HG03135 (cell line): ENCODE data around the gene SRRM3.
"Not testable (repeated sequence)": the region's sequence is repeated elsewhere in the genome, so short reads cannot be mapped to it uniquely, and the experiment has no call there.

Experiments used
- ATAC-seq: cut with Tn5 transposase; IDR thresholded peaks from one replicate; pipeline ENCODE4 v1.9.1; 2021; ENCODE audit warnings: mild to moderate bottlenecking, moderate library complexity; ENCODE audit not compliant: unreplicated experiment

Gene SRRM3

DNA sequence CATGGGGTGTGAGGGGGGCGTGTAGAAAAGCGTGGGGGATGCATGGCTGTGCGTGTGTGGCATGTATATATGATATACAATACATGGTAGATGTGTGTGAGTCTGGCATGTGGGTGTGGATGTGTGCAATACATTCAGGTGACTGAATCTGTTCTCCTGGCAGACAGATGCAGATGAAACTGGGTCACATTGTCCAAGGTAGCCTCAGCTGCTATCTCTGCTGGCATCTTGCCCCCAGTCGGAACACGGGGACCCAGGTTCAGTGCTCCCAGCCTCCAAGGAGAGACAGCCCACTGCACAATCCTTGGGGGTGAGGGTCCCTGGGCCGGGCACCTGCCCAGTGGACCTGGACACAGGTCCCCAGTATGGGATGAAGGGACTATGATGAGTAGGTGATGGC, 12.4 kb upstream of the SRRM3 start:
- no peak for ATAC-seq

DNA sequence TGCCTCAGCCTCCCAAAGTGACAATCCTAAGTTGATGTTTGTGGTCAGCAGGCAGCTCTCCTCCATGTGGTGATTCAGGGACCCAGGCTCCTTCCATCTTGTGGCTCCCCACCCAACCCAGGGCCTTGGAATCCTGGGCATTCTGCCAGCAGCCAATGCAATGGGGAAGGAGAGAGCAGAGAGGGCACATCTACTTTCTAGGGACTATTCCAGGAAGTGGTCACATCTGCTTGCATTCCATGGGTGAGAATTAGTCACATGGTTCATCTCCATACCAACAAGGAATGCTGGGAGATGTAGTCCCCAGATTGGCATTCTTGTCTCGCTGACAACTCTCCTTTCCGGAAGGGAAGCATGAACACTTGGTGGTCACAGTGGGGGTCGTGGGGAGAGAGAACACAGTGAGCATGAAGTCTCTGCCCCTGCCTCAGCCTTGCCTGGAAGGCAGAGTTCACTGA, 9.9 kb upstream of the SRRM3 start:
- ATAC-seq, result no peak

GRCh38 chr7:76193466-76193865, 8.2 kb upstream of the SRRM3 start:
- no peak for ATAC-seq

- no peak for ATAC-seq
Observed at GRCh38 chr7:76193883-76194282, 7.8 kb upstream of the SRRM3 start.

DNA sequence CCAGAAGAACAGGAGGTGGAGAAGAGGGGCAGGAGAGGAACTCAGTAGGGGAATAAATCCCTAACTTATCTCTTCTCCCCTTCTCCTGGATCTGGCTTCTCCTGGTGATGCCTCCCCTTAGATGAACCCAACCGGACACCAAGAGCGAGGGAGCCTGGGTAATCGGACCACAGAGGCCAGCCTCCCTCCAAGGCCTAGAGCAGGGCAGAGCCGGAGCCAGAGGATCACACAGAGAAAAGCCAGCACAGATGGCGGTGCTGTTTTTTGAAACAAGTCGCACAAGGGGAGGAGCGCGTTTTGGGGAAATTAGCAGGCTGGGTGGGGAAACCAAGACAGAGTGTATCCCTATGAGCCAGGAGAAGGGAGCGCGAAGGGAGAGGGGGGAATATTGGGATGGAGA, 4.9 kb upstream of the SRRM3 start:
- ATAC-seq, result no peak

DNA sequence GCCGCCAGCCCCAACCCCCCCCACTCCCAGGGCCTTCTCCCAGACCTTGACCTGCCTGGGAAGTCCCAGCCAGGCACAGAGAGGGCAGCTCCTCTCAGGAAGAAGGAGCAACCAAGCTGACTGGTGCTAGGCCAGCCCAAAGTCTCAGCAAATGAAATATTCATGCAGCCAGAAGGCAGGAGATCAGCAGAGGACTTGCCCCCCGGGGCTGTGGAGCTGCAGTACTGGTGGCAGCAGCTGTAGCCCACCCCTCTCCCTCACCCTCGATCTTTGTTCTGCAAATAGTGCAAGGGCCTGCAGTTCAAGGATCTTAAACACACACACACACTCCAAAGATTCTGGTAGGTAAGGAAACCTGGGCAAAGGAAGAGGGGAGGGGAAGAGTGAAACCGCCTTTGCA, 3.5 kb upstream of the SRRM3 start:
- ATAC-seq, result no peak

GRCh38 chr7:76202666-76203030, 952 bp downstream of the SRRM3 start:
- ATAC-seq, result no peak

DNA sequence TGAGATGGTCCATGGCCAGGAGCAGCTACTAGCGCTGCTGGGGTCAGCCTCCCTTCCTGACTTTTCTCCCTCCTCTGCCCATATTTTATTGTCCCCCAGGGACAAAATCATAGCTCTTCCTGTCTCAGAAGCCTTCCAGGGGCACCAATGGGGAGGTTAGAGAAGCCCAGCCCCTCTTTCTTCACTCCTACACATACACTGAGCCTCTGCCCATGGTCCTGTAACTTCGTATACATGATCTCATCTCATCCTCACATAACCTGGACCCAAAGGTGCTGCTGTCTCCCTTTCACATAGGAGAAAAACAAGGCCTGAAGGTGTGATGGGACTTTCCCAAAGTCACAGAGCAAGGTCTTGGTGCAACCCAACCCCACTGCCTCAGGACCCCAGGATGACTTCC, 2.5 kb downstream of the SRRM3 start:
- no peak for ATAC-seq

- no peak for ATAC-seq
Observed at GRCh38 chr7:76206633-76207032, 4.9 kb downstream of the SRRM3 start.

- no peak for ATAC-seq
Observed at GRCh38 chr7:76209310-76209709, 7.6 kb downstream of the SRRM3 start.

DNA sequence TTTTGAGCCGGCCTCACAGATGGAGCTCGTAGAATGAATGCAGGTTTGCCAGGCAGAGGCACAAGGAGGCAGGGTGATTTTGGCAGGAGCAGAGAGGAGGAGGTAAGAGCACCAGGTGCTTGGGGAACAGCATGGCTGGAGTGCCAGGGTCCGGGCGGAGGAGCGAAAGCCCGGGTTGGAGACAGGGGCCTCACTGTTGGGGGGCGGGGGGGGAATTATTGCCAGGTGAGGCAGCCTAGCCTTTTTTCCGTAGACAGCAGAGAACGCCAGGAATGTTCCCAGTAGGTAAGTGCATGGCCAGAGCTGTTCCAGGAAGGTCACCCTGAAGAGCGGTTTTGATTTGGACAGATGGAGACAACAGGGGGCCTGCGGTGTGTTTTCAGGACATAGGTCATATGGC, 9.5 kb downstream of the SRRM3 start:
- ATAC-seq, result no peak

GRCh38 chr7:76215349-76215748, 13.7 kb downstream of the SRRM3 start:
- ATAC-seq, result not testable (repeated sequence)

GRCh38 chr7:76216381-76217082, 14.8 kb downstream of the SRRM3 start:
- no peak for ATAC-seq

DNA sequence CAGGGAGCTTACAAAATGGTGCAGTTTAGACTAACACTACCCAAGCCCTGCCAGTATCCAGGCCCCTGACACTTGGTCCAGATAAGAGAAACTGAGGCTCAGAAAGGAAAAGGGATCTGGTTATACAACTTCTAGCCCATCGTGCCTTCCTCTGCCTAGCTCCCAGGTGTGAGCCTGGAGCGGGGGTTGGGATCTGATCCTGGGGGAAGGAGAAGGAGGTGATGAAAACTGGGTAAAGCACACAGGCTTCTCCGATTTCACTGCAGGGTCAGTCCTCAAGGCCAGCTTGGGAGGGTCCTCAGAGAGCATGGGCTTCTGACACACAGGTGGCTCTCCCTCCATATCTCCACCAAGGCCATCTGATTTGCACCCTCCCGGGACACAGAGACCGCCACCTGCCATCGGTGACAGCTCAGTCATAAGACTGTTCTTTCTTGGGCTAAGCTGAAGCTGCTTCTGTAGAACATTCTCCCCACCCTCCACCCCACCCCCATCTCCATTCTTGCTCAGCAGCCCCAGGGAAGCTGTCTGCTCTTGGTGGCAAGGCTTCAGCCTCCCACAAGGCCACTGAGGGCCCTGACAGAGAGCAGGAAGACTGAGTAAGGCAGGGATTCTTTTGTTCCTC, 16.4 kb downstream of the SRRM3 start:
- no peak for ATAC-seq

- no peak for ATAC-seq
Observed at GRCh38 chr7:76220185-76221057, 18.7 kb downstream of the SRRM3 start.

DNA sequence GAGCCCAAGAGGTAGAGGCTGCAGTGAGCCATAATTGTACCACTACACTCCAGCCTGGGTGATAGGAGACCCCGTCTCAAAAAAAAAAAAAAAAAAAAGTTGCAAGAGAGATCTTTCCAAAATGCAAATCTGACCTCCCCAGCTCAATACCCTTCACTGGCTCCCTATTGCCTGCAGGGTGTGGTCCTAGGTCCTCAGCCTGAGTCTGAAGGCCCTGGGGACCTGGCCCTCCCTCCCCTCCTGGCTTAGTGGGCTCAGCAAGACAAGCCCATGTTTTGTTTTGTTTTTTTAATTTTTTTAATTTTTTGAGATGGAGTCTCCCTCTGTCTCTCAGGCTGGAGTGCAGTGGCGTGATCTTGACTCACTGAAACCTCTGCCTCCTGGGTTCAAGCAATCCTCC, 20.6 kb downstream of the SRRM3 start:
- ATAC-seq, result no peak

GRCh38 chr7:76222839-76223238, 21.1 kb downstream of the SRRM3 start:
- ATAC-seq, result no peak

GRCh38 chr7:76223286-76223972, 21.7 kb downstream of the SRRM3 start:
- ATAC-seq, result no peak

DNA sequence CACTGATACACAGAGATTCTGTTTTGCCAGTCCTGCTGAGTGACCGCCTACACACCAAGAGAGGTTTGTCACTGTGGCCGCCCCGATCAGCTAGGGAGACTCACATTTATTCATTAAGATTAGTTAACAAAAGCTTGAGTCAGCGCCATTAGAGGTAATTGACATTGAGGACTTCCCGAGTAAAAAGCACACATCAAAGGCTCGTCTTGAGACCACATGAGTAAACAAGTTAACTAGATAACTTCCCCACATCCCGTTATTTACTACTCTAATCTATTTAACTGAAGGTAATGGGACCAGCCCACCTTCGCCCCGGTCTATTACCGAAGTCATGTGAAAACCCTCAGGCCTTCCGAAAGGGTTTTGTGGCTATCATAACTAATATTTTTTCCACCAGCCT, 23.0 kb downstream of the SRRM3 start:
- ATAC-seq, result no peak

- ATAC-seq, result no peak
Observed at GRCh38 chr7:76225379-76225778, 23.7 kb downstream of the SRRM3 start.

DNA sequence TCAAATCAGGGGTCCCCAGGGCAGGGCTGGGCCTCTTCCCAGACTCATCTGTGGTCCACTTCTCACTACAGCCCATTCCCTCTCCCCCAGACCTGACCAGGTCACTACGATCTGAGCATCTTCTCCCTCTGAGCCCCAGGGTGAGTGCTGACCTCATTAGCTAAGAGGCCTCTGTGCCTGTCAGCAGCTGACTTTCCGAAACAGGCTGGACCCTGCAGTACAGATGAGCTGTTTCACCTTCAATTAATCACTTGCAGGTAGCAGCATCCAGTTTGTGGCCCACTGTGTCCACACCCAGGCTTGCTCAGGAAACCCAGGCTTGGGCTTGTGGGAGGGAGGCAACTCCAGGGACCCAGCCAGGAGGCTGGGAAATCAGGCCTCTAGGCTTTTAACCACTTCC, 24.3 kb downstream of the SRRM3 start:
- ATAC-seq, result no peak
